GM19328 (cell line): ENCODE data around the gene RABGAP1L.
"Not testable (repeated sequence)": the region's sequence is repeated elsewhere in the genome, so short reads cannot be mapped to it uniquely, and the experiment has no call there.

Source experiments
- ATAC-seq: cut with Tn5 transposase; IDR thresholded peaks from one replicate; pipeline ENCODE4 v1.9.1; 2021; ENCODE audit warnings: mild to moderate bottlenecking, moderate library complexity; ENCODE audit not compliant: unreplicated experiment

The RABGAP1L gene

DNA sequence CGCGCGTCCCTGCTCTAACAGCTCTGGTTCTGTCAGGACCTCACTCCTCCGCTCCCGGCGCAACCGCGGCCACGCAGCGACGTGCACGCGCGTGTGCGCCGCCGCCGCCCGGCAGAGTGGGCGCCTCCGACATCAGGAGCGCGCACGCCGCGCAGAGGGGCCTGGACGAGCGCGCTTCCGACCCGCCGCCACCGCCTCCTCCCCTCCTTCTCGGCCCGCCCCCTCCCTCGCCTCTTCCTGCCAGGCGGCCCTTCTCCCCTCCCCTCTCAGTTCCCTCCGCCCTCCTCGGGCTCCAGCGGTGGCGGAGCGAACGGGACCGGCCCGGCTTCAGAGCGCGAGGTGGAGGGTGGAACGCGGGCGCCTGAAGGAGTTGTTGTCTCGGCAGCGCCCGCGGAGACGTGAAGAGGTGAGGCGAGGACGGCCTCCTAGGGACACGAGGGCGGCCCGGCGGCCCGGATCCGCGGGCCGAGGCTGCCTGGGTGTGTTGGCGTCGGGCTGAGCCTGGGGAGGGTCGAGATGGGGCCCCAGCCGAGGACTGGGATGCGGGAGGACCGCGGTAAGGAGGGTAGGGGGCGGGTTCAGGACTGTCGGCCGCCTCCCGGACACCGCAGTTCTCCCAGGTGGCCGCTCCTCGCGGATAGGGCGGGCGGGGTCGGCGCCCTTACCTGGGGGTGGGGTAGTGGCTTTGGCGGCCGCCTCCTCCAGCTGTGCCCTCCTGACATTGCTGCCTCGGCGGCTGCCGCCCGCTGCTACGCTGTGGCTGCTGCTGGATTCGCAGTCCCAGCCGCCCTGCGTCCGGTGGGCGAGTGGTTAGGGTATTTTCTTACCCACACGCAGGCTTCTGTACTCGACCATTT is at the start of gene RABGAP1L:
Gene RABGAP1L, plus strand, starts transcription at position 269 of the 857 bp plus-strand sequence.
- peak; percentile 55 for ATAC-seq

DNA sequence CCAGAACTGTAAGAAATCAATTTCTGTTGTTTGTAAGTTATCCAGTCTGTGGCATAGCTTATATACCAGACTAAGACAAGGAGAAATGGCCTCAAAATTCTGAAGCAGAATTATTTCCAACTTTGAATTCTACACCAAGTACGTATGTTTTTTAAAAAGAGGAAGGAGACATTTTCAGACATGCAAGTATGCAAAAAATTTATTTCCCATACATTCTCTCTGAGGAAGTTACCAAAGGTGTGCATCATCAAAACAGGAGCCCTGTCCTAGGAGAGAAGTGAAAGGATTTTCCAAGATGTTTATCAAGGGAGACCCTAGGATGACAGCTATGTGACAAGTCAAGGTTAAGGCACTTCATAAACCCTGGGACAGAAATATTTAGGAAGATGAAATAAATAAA is 49.3 kb upstream of the RABGAP1L start:
- ATAC-seq: no peak

DNA sequence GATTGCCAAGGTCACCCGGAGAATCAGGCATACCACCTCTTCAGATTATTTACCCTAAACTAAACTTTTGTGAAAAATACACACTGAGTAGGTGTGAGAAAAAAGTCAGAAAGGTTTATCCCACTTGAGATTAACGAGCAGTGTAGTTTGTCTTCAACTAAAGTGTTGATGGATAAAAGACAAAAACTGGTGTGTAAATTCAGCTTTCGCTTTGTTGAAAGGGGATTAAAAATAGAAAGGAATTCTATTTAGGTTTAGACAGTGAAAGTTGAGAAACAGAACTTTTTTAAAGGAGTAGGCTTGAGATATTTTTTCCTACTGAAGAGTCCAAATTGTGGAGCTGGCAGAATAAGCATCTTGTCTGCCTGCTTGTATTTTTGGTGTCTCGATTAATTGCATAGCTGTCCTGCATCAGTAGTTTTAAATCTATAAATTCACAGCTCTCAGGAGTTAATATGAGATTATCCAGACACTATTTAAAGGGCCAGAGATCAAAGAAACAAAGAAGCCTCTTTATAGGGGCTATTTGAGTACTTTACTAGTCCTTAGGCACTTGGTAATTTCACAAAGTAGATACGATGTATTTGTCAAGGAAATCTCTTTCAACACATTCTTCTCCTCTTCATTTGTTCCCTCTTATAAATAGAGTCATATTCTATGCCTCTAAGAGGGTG is 46.7 kb upstream of the RABGAP1L start:
- ATAC-seq: no peak

- ATAC-seq: no peak
Observed at GRCh38 chr1:174114106-174114505, 45.2 kb upstream of the RABGAP1L start.

DNA sequence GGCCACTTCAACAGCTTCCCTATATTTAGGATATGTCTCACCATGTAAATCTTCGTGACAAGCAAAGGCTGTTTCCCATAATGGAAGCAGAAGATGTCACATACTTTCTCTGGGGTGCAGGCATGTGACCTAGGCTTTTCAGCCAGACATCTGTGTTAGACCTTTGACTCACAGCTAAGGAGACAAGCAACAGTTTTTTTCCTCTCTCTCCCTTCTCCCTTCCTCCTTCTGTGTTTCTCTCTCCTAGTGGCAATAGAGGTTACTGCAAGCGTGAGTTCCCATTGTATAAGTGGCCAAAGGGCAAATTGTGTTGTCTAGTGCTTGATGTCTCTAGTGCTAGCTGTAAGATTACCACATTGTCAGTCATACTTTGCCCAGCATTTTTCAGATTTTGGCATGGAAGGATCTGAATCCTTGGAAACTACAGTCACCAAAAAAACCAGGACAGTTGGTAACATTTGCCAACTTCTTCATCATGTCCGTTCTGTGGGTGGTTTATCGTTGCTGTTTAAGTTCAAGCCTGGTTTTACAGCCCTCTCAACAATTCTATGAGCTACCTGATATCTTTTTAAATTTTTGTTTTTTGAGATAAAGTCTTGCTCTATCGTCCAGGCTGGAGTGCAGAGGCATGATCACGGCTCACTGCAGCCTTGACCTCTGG is 44.4 kb upstream of the RABGAP1L start:
- ATAC-seq: no peak

- ATAC-seq: no peak
Observed at GRCh38 chr1:174116042-174116441, 43.3 kb upstream of the RABGAP1L start.

DNA sequence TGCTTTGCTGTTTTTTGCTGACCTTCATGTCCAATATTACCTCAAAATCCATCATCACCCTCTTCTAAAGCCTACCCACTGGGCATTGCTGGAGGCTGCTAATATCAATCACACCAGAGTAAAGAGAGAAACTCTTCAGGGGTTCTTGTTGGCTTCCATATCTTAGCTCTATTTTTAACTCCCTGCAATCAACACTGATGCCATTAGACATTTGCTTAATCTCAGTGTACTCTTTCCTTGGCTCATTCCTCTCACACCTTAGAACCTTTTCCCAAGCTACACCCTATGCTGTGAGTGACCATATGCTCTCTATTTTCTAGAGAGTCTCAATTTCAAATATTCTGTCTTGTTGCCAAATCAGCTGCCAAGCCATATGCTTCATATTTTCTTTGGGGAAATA is 40.6 kb upstream of the RABGAP1L start:
- ATAC-seq: no peak

GRCh38 chr1:174122318-174122717 is 37.0 kb upstream of the RABGAP1L start:
- not testable (repeated sequence) for ATAC-seq

GRCh38 chr1:174123843-174124242 is 35.5 kb upstream of the RABGAP1L start:
- no peak for ATAC-seq

GRCh38 chr1:174127176-174127575 is 32.1 kb upstream of the RABGAP1L start:
- ATAC-seq: not testable (repeated sequence)

DNA sequence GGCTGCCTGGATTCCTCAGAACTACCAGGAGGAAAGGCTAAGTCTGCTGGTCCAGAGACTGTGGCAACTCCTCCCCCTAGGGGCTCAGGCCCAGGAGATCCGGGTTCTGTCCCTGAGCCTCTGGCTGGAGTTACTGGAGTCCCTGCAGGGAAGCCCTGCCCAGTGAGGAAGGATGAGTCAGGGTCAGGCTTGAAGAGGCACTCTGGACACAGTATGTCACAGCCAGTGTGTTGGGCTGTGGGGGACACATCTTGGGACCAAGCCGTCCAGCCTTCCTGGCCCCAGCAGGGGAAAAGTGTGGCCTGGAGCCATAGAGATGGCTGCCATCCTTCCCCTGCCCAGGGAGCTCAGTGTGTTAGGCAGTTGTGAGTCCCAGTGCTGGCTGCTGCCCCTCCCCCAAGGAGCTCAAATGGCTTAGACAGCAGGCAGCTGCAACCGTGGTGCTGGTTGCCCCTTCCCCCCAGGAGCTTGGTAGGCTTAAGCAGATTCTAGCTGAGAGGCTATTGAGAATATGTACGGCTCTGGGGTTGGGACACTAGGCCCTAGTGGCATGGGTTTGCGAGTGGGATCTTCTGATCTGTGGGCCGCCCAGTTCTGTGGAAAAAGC is 28.2 kb upstream of the RABGAP1L start:
- no peak for ATAC-seq

DNA sequence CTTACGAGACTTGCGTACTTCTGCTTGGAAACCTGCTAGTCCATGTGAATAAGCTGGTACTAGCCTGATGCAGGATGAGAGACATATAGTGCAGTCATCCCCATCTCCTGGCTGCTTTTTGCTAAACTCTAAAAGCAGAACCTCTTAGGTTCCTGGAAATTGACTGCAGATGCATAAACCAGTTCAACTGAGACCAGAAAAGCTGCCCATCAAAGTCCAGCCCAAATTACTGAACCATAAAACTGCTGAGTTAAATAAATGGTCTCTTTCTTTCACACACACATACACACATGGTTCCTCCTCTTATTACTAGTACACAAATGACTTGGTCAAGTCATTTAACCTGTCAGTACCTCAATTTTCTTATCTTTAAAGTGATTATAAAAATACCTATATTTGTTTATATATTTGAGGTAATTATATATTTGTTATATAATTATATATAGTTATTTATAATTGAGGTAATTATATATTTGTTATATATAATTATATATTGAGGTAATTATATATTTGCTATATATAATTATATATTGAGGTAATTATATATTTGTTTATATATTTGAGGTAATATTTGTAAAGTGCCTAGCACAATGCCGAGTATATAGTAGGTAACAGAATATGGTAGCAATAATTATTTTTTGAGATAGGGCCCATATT is 25.2 kb upstream of the RABGAP1L start:
- ATAC-seq: peak; percentile 60

- no peak for ATAC-seq
Observed at GRCh38 chr1:174135211-174135610, 24.1 kb upstream of the RABGAP1L start.

GRCh38 chr1:174136714-174137113 is 22.6 kb upstream of the RABGAP1L start:
- no peak for ATAC-seq

DNA sequence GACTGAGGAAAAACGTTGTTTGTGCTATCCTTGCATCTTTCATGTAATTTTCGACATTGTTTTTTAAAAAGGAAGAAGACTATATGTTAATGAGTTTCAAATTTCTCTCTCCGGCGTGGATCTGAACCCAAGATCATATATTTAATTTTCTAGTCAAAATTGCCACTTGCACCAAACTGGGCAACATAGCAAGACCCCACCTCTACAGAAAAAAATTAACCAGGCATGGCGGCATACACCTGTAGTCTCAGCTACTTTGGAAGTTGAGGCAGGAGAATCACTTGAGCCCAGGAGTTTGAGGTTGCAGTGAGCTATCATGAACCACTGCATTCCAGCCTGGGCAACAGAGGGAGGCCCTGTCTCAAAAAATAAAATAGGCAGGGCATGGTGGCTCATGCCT is 16.5 kb upstream of the RABGAP1L start:
- ATAC-seq: no peak

DNA sequence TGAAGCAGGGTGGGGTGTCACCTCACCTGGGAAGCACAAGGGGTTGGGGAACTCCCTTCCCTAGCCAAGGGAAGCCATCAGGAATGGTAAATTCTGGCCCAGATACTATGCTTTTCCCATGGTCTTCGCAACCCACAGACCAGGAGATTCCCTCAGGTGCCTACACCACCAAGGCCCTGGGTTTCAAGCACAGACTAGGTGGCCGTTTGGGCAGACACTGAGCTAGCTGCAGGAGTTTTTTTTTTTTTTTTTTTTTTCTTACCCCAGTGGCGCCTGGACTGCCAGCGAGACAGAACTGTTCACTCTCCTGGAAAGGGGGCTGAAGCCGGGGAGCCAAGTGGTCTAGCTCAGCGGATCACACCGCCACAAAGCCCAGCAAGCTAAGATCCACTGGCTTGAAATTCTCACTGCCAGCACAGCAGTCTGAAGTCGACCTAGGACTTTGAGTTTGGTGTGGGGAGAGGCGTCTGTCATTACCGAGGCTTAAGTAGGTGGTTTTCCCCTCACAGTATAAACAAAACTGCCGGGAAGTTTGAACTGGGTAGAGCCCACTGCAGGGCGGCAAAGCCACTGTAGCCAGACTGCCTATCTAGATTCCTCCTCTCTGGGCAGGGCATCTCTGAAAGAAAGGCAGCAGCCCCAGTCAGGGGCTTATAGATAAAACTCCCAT is 15.5 kb upstream of the RABGAP1L start:
- not testable (repeated sequence) for ATAC-seq

GRCh38 chr1:174144397-174144783 is 14.9 kb upstream of the RABGAP1L start:
- ATAC-seq: not testable (repeated sequence)

DNA sequence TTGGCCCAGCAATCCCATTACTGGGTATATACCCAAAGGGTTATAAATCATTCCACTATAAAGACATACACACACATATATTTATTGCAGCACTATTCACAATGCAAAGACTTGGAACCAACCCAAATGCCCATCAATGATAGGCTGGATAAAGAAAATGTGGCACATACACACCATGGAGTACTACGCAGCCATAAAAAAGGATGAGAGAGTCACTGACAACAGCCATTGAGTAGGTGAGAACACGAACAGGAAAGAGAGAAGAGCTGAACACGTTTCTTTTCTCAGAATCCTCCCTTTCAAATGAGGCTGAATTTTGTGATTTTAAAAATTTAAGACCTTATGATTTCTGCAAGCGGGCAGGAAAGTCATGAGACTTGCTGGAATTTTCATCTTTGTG is 10.1 kb upstream of the RABGAP1L start:
- no peak for ATAC-seq

DNA sequence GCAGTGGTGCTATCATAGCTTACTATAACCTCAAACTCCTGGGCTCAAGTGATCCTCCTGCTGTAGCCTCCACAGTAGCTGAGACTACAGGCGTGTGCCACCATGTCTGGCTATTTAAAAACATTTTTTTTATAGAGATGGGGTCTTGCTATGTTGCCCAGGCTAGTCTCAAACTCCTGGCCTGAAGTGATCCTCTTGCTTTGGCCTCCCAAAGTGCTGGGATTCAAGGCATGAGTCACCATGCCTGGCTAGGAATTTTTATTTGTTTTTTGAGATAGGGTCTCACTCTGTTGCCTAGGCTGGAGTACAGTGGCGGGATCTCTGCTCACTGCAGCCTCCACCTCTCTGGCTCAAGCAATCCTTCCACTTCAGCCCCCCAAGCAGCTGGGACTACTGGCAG is 8.8 kb upstream of the RABGAP1L start:
- no peak for ATAC-seq

GRCh38 chr1:174152427-174152826 is 6.9 kb upstream of the RABGAP1L start:
- no peak for ATAC-seq
